ENCODE results near the gene CCDC88B.

The CCDC88B gene

DNA sequence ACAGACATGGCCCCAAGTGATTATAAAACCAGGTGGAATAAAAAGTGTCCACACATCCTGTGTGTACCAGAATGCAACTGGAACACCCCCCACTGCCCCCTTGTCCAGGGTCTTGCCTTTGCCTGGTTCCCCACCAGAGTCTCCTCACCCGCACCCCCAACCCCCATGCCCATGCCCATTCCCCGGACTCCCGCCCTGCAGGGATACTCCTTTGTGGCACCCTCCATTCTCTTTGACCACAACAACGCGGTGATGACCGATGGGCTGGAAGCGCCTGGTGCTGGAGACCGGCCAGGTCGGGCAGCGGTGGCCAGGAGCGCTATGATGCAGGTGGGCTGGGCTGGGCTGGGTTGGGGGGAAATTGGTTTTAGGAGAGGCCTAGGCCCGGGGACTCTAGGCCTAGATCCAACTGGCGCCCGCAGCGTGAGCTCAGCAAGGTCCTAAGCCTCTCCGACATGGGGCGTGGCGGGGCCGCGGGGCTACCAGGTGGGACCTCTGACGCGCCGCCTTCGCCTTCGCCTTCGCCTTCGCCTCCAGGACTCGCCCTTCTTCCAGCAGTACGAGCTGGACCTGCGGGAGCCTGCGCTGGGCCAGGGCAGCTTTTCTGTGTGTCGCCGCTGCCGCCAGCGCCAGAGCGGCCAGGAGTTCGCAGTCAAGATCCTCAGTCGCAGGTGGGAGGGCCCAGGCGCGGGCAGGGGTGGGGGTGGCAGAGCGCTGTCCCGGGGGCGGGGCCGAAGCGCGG is 28.1 kb downstream of the CCDC88B start:
- DNase-seq: no peak
- intact Hi-C loops (cut with DNase I): no loop called here

DNA sequence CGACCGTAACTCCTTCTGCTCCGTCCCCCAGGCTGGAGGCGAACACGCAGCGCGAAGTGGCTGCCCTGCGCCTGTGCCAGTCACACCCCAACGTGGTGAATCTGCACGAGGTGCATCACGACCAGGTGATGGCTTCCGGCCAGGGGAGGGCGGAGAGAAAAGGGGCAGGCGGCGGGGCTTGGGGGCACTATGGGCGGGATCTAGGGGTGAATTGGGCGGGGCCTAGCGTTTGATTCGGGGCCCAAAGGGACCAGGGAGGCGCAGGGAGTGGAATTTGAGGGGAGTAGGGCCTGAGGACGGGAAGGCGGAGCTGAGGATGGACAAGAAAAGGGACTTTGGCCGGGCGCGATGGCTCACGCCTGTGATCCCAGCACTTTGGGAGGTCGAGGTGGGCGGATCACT is 28.7 kb downstream of the CCDC88B start:
- DNase-seq: no peak
- intact Hi-C loops (cut with DNase I): no loop called here

DNA sequence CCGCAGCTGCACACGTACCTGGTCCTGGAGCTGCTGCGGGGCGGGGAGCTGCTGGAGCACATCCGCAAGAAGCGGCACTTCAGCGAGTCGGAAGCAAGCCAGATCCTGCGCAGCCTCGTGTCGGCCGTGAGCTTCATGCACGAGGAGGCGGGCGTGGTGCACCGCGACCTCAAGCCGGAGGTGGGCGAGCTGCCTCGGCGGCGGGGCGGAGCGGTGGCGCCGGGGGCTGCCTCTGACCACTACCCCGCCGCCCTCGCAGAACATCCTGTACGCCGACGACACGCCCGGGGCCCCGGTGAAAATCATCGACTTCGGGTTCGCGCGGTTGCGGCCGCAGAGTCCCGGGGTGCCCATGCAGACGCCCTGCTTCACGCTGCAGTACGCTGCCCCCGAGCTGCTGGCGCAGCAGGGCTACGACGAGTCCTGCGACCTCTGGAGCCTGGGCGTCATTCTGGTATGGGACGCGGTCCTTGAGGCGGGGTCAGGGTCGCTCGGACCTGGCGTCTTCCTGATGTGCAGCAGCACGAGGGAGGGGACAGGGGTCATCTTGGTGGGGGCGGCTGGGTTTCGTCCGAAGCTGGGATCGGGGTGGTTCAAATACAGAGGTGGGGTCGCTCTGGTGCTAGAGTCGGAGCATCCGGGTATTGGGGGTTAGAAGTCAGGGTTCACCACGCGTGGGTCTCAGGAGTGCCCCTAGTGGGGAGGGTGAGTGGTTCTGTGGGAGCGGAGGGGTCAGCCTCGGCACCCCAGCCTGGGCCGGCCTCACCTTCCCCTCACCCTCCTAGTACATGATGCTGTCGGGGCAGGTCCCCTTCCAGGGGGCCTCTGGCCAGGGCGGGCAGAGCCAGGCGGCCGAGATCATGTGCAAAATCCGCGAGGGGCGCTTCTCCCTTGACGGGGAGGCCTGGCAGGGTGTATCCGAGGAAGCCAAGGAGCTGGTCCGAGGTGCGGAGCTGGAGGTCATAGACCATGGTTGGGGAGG is 29.7 kb downstream of the CCDC88B start:
- no peak for DNase-seq
- intact Hi-C loops (cut with DNase I): no loop called here

DNA sequence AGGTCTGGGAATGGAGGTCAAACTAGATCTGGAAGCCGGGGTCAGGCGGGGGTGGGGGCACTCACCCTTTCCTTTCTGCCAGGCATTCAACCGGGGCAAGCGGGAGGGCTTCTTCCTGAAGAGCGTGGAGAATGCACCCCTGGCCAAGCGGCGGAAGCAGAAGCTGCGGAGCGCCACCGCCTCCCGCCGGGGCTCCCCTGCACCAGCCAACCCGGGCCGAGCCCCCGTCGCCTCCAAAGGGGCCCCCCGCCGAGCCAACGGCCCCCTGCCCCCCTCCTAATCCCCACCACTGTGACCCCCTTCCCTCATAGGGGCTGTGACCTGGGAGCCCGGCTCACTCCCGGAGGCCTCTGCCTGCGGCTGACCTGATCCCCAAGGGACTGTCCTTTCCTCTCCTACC is 31.2 kb downstream of the CCDC88B start:
- DNase-seq: no peak
- intact Hi-C loops (cut with DNase I): no loop called here

DNA sequence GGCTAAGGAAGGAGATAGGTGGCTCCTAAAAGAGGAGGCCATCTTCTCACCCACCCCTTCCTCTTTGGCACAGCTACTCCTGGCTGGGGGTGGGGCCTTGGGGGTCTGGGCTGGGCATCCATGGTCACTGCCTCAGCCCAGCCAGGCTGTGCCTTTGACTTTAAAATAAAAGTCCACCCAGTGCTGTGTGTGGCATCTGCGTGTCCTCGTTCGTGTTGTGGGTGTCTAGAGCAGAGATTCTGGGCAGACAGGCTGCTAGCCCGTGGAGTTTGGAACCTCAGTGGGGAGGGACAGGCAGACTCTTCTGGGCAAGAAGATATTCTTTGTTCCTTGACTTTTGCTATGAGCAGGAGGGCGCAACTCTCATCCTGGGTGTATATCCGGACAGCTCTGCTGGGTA is 32.0 kb downstream of the CCDC88B start:
- intact Hi-C loops (cut with DNase I): no loop called here

DNA sequence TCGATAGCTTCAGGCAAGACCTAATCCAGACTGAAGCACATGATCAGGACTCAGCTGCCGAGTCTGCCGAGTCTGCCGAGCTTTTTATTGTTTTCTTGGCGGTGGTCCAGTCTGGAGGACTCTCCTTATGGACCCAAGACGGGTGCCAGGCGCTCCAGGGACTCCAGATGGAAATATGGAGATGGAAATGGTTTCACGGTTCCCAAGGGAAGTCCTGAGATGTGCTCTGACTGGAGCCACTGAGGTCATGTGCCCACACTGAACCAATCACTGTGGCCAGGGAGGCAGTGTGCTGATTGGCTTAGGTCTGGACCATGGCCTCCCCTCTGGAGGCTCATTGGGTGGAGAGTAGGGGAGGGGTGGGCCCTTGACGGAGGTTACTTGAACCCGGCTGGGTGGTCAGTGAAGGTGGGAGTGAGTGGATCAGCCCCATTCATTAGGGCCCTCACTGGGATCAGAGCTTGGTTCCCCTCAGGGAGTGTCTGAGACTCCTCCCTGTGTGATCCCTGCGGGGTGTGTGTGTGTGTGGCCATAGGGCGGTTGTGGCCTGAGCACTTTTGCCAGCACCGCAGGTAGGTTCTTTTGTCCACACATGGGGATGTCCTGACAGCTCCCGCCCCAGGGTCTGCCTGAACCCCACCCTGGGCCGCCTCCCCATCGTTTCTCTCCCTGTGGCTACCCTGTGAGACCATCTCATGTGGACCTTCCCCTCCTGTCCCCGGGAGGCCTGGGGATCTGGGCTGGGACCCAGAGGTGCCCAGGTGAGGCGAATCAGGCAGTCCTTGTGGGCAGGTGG is 33.0 kb downstream of the CCDC88B start:
- peak; percentile 46 to 89 (median 72) for DNase-seq
- intact Hi-C loops (cut with DNase I): no loop called here

More for the DNA sequence above, 32.0 kb downstream of the CCDC88B start:
- DNase-seq: no peak

DNA sequence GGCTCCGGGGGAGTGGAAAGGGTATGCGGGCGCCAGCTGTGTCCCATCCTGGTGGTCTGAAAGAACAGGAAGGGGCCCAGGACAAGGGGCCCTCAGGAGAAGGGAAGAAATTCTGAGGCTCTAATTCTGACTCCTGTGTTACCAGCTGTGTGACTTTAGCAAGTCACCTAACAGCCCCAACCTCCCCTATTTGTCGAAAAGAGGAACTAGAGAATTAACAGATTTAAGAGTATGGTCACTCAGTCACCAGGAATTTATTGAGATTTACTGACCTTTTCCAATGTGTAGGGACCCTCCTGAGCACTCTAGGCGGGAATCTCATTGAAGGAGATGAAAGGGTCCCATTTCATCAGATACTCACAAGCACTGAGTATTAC is 33.6 kb downstream of the CCDC88B start:
- intact Hi-C loops (cut with DNase I): no loop called here
- DNase-seq: no peak

DNA sequence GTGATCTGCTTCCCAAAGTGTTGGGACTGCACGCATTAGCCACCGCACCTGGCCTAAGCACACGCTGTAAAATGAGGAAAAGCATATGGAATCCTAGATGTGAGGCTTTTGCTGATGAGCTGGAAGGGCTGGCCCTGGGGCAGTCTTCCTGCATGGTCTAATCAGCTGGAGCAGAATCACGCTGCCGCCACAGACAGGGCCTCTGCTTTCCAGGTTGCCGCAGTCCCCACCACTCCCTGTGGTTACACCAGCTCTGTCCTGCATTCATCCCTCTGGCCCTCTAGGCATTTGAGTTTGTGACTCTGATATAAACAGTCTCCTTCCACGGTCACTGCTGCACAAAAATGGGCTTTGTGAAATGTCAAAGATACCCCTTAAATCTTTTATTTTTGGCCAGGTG is 36.1 kb downstream of the CCDC88B start:
- intact Hi-C loops (cut with DNase I): no loop called here

DNA sequence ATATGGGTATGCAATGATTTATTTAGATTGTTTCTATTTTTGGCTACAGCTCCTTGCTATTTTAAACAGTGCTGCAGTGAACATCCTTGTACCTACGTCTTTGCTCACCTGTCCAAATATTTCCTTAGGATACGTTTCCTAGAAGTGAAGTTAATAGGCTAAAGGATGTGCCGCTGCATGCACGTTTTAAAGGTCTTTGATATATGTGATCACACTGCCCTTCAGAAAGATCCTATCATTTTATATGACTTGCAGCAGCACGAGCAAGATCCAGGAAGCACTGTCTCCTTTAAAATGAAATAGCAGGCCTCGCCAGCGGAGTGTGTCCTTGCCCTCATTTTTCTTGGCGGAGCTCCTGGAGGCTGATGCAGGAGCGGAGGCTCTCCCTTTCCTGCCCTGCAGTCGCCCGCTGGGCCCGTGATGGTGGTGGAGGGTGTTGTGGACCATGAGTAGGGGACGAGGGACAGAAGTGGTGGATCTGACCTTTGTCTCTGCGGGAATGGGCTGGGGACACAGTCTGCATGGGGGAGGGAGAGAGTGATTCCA is 38.4 kb downstream of the CCDC88B start:
- intact Hi-C loops (cut with DNase I): no loop called here
- DNase-seq: peak in 13 of 42 donors; percentile 18 to 61 (median 36)

More for the DNA sequence above, 36.1 kb downstream of the CCDC88B start:
- no peak for DNase-seq

DNA sequence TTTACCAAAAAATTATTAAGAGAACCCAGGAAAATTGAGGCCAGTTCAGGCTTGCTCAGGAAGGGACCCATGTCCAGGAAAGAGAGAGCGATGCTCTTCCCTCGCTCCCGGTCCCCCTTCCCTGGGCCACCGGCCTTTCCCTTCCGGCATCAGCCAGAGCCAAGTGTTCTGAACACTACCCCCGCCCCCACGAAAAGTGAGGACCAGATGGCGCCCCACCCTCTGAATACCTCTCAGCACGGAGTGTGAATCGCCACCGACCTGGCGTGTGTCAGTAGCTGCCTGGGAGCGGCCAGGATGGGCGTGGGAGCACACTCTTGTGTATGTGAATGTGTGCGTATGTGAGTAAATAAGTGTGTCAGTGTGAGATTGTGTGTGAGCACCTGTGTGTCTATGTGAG is 39.2 kb downstream of the CCDC88B start:
- intact Hi-C loops (cut with DNase I): no loop called here

DNA sequence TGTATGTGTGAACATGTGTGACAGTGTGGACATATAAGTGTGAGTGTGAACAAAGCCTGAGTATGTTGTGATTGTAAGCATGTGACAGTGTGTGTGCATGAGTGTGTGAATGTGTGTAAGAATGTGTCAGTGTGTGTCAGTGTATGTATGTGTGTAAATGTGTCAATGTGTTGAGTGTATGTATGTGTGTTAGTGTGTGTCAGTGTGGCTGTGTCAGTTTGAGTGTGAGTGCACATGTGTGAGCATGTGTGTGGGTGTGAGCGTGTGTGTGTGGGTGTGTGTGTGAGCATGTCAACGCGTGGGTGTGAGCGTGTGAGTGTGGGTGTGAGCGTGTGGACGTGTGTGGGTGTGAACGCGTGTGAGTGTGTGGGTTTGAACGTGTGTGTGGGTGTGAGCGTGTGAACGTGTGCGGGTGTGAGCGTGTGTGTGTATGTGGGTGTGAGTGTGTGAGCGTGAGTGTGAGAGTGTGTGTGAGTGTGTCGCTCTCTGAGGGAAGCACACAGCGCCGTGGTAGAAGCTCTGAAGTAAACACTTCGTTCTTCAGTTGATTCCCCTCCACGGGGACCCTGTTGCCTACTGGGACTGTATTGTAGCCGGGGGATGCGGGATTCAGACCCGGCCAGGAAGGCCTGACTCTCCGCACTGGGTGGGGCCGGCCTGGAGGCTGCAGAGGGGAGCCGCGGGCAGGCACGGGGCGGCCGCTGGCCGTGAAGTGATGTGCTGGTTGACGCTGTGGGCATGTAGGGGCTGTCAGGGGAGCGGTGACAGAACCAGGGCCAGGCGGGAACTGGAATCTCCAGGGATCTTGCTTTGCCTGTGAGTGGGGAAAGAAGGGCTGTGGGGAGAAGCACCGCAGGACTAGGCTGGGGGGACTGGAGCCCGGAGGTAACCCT is 40.1 kb downstream of the CCDC88B start:
- intact Hi-C loops (cut with DNase I): no loop called here
- no peak for DNase-seq

More for the DNA sequence above, 39.2 kb downstream of the CCDC88B start:
- no peak for DNase-seq

DNA sequence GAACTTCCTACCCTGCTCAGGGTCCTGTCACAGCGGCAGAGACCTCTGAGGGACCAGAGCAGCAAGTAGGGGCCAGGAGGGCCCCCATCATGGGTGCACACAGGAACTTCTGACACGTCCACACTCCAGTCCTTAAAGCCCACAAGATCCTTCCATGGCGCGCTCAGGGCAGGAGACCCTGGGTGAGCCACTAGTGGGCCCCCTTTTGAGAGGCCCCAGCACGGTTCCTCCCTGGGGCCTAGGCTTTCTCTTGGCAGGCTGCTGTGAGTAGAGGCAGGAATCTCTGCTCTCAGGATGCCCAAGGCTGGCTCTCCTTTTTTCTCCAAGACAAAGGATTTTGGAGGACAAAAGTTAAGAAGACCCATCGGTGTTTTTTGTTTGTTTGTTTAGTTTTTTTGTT is 41.3 kb downstream of the CCDC88B start:
- intact Hi-C loops (cut with DNase I): no loop called here
- no peak for DNase-seq

DNA sequence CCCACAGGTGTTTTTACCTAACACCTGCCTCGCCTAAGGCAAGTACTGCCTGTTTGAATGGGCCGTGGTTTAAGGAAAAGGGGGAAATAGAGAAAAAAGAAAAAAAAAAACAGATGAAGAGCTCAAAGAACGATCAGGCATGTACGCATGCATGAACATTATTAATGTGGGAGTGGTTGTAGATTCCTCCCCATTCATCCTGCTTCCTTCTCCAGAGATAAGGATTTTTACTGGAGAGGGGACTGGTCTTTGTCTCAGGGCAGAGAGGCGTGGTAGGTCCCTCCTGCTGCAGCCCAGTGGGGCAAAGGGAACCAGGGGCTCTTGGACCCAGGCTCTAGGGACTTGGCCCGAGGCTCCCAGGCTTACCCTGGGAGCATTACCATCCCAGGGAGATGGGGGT is 42.0 kb downstream of the CCDC88B start:
- DNase-seq: no peak
- intact Hi-C loops (cut with DNase I): no loop called here

DNA sequence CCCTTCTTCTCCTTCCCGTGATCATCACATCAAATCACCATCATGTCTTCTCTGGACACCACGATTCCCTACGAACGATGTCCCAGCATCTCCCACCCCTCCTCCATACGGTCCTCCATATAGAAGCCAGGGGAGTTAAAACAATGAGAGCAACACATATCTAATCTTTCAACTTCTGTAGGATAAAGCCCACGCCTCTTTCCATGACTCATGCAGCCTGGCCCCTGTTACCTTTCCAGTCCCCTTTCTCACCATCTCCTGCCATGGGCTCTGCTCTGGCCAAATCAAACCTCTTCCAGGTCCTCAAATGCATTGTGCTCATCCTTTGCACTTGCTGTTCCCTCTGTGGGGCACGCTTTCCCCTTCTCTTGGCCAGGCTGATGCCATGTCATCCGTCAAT is 42.6 kb downstream of the CCDC88B start:
- no peak for DNase-seq
- intact Hi-C loops (cut with DNase I): no loop called here

DNA sequence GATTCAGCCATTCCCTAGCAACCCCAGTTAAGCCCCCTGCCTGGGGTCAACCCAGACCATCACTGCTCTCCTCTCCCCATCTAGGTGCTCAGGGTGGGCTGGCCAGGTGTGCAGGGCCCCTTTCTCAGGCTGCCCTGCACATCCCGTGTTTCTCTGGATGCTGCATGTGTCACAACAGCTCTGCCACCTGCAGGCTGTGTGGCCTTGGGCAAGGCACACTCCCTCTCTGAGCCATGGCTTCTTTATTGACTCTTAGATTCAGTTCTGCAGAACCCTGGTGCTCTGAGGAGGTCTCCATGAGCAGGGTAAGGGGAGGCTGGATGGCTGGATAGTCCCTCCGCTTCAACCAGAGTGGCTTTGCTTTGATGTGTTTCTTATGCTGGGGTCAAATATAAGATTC is 43.6 kb downstream of the CCDC88B start:
- DNase-seq: no peak
- intact Hi-C loops (cut with DNase I): no loop called here

DNA sequence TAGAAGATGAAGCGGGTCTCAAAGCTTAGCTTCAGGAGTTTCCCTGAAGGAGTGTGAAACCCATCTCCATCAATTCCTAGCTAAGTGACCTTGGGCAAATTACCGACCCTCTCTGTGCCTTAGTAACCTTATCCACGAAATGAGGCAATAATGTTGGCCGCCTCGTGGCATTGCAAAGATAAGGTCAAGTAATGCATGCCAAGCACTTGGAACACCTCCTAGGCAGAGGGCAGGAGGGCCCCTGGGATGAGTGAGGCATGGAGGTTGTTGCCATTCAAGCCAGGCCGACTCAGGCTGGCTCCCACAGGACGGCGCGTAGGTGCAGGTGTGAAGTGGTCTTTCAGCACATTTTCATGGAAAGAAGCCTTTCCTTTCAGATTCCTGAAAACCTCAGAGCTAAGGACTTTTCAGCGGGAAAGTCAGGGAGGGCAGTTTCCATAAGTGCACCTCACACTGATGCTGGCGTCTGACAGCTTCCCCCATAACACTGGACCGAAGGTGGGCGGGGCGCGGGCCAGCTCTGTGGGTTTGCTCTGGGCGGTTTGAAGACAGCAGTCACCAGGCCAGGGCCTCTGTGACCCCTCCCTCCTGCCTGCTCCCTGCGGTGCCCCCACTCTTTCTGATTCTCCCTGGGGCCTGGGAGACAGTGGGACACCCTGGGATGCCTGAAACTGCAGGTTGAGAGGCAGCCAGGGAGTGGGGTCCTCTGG is 44.2 kb downstream of the CCDC88B start:
- intact Hi-C loops (cut with DNase I): no loop called here
- no peak for DNase-seq
